K562 (cell line): ENCODE results near the gene HOXB6. TPM values are rescaled to one million over a fixed set of nuclear protein-coding genes. Genes with fewer than 3 reads are reported as not detected.

Experiments
- ARNT ChIP-seq, 2 experiments: fragments of 450-650 bp; IDR thresholded peaks; 2 replicates each; pipeline ENCODE4 v1.6.1; 2016; ENCODE audit warnings: mild to moderate bottlenecking in 1 of 2
- ATF7 ChIP-seq: fragments of 450-650 bp; IDR thresholded peaks from 2 replicates; pipeline ENCODE4 v1.7.1; 2014; ENCODE audit warnings: mild to moderate bottlenecking, moderate library complexity
- FUS ChIP-seq: fragments of 200-400 bp; formaldehyde crosslinking; optimal IDR thresholded peaks from 2 replicates; pipeline ENCODE3; 2017; ENCODE audit warnings: low read depth, low read length
- HEY1 ChIP-seq: fragments of 250-450 bp; sonication (Bioruptor Pico); IDR thresholded peaks from 2 replicates; pipeline ENCODE4 v1.5.0; 2020; ENCODE audit warnings: mild to moderate bottlenecking, moderate library complexity, borderline replicate concordance
- KAT8 ChIP-seq: fragments of 450-650 bp; IDR thresholded peaks from 2 replicates; pipeline ENCODE4 v1.6.1; 2016; ENCODE audit warnings: low read depth, mild to moderate bottlenecking
- KLF13 ChIP-seq: fragments of 450-650 bp; IDR thresholded peaks from 2 replicates; pipeline ENCODE4 v1.6.1; 2016; ENCODE audit warnings: missing genetic modification characterization, low read depth, mild to moderate bottlenecking, missing compliant biosample characterization, moderate library complexity, borderline replicate concordance
- MAZ ChIP-seq, 2 experiments: fragments of 450-650 bp in 1 of 2; sonication (generic) in 1 of 2; formaldehyde crosslinking; IDR thresholded peaks in 1 of 2; conservative IDR thresholded peaks in 1 of 2; 2 replicates each; pipeline versions ENCODE4 v1.4.0 to v1.5.0; 2020; ENCODE audit warnings: mild to moderate bottlenecking in 1 of 2, missing genetic modification reagents in 1 of 2
- POLR2A ChIP-seq: fragments of 450-650 bp; conservative IDR thresholded peaks from 2 replicates; pipeline ENCODE4 v1.6.1; 2016
- RBM34 ChIP-seq: fragments of 200-400 bp; formaldehyde crosslinking; IDR thresholded peaks from 2 replicates; pipeline ENCODE4 v1.6.1; 2018; ENCODE audit warnings: low read length, borderline replicate concordance; ENCODE audit not compliant: insufficient read depth
- SFPQ ChIP-seq: fragments of 200-400 bp; formaldehyde crosslinking; IDR thresholded peaks from 2 replicates; pipeline ENCODE4 v1.6.1; 2017; ENCODE audit warnings: mild to moderate bottlenecking, low read depth, low read length, moderate library complexity
- SMARCB1 ChIP-seq: IDR thresholded peaks from 2 replicates; pipeline ENCODE4 v1.6.1; 2011; ENCODE audit warnings: improper control_type of control experiment, low read depth; ENCODE audit not compliant: insufficient read length
- SREBF2 ChIP-seq: sonication (generic); formaldehyde crosslinking; IDR thresholded peaks from 2 replicates; pipeline ENCODE4 v1.4.0; 2020; ENCODE audit warnings: mild to moderate bottlenecking, missing genetic modification reagents
- TBP ChIP-seq: optimal IDR thresholded peaks from 2 replicates; pipeline ENCODE3; 2011; ENCODE audit warnings: low read depth, low read length, improper control_type of control experiment
- TCFL5 ChIP-seq: fragments of 250-450 bp; sonication (Bioruptor Pico); conservative IDR thresholded peaks from 2 replicates; pipeline ENCODE4 v1.6.1; 2021; ENCODE audit warnings: mild to moderate bottlenecking, moderate library complexity, matching md5 sums
- TGIF2 ChIP-seq: sonication (generic); formaldehyde crosslinking; IDR thresholded peaks from 2 replicates; pipeline ENCODE4 v1.8.1; 2022; ENCODE audit warnings: mild to moderate bottlenecking, missing genetic modification reagents, moderate library complexity
- U2AF1 ChIP-seq: fragments of 200-400 bp; formaldehyde crosslinking; optimal IDR thresholded peaks from 2 replicates; pipeline ENCODE3; 2017; ENCODE audit warnings: mild to moderate bottlenecking, low read depth, low read length, moderate library complexity
- ZBTB2 ChIP-seq: fragments of 450-650 bp; IDR thresholded peaks from 2 replicates; pipeline ENCODE4 v1.6.1; 2016; ENCODE audit warnings: antibody characterized with exemption
- ZC3H8 ChIP-seq: fragments of 450-650 bp; IDR thresholded peaks from 2 replicates; pipeline ENCODE4 v1.6.1; 2017
- ZNF146 ChIP-seq: IDR thresholded peaks from one replicate; pipeline ENCODE4 v1.6.1; 2018; ENCODE audit warnings: missing compliant biosample characterization; ENCODE audit not compliant: unreplicated experiment
- ZNF444 ChIP-seq: fragments of 250-450 bp; sonication (Bioruptor Pico); IDR thresholded peaks from 2 replicates; pipeline ENCODE4 v1.4.0; 2020; ENCODE audit warnings: mild to moderate bottlenecking, moderate library complexity
- ZNF584 ChIP-seq: fragments of 200-800 bp; sonication (Bioruptor generic); IDR thresholded peaks from 2 replicates; pipeline ENCODE4 v1.6.1; 2016; ENCODE audit warnings: low read depth, mild to moderate bottlenecking, missing genetic modification characterization, missing compliant biosample characterization
- polyA plus RNA-seq, 8 experiments: library from polyadenylated mRNA; depleted of rRNA in 4 of 8; stranded (reverse) in 5 of 8; unstranded in 3 of 8; fragments of >200 nt; fragmentation: Nextera tagmentation in 2 of 8; fragmentation: Illumina TruSeq in 1 of 8; extraction: Ambion mirVana in 2 of 8; extraction: Trizol in 1 of 8; gene quantifications; 2 replicates each; pipeline versions ENCODE4 v1.2.1 to v1.2.3, GENCODE V29; 2011 to 2014; ENCODE audit warnings: inconsistent platforms in 1 of 8, missing spikeins in 1 of 8
- total RNA-seq, 7 experiments: library from RNA; depleted of rRNA in 6 of 7; stranded (reverse); fragments of >200 nt in 6 of 7; fragmentation: Illumina TruSeq in 2 of 7; extraction: Trizol in 2 of 7; gene quantifications; 2 replicates each; pipeline versions ENCODE4 v1.2.1 to v1.2.3, GENCODE V29; 2011 to 2021; ENCODE audit warnings: low replicate concordance in 1 of 7
- TF ChIP-seq, protein P1 (sequence below): fragments of 250-450 bp; sonication (Bioruptor Pico); IDR thresholded peaks from 2 replicates; pipeline ENCODE4 v1.6.1; 2021; ENCODE audit warnings: mild to moderate bottlenecking
- TF ChIP-seq, protein P2 (sequence below): fragments of 250-450 bp; sonication (Bioruptor Pico); IDR thresholded peaks from 2 replicates; pipeline ENCODE4 v1.8.0; 2021; ENCODE audit warnings: moderate library complexity, mild to moderate bottlenecking, inconsistent platforms

HOXB6 gene
- total and polyA plus RNA-seq, 9 of the 15 experiments (the other 6 are each of a cell fraction or from before 2014, with no cell fraction given), result 1.2 to 14.8 (median 4.9) TPM

GRCh38 chr17:48555258-48556228, 49.2 kb downstream of the HOXB6 start (continued):
- TF ChIP-seq ATF7 (peak; percentile 92), ARNT (IDR thresholded peaks at IDR 0.05) (peak; percentile 65 to 76; a peak in 2 of 4 replicates), HEY1 (CRISPR knock-in tag) (no peak), ZNF146 (no peak), ZNF444 (peak; percentile 85), RBM34 (no peak), FUS (no peak), ZNF584 (CRISPR knock-in tag) (no peak), POLR2A (0 out of 2 replicates have a peak, but pooled peaks have one; percentile 41), SMARCB1 (no peak), TBP (no peak), SREBF2 (no peak), ZBTB2 (0 out of 2 replicates have a peak, but pooled peaks have one; percentile 23), TCFL5 (no peak), ZC3H8 (no peak), TGIF2 (no peak), KAT8 (no peak), U2AF1 (no peak), KLF13 (tag) (no peak), MAZ (CRISPR knock-in tag; conservative IDR thresholded peaks at IDR 0.05 in 1 of 2, IDR thresholded peaks at IDR 0.05 in 1 of 2) (peak; percentile 78 to 95; a peak in 3 of 4 replicates), SFPQ (no peak)
- TF ChIP-seq, protein P1, sequence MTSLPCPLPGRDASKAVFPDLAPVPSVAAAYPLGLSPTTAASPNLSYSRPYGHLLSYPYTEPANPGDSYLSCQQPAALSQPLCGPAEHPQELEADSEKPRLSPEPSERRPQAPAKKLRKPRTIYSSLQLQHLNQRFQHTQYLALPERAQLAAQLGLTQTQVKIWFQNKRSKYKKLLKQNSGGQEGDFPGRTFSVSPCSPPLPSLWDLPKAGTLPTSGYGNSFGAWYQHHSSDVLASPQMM (CRISPR knock-in tag), result no peak
- TF ChIP-seq, protein P2, sequence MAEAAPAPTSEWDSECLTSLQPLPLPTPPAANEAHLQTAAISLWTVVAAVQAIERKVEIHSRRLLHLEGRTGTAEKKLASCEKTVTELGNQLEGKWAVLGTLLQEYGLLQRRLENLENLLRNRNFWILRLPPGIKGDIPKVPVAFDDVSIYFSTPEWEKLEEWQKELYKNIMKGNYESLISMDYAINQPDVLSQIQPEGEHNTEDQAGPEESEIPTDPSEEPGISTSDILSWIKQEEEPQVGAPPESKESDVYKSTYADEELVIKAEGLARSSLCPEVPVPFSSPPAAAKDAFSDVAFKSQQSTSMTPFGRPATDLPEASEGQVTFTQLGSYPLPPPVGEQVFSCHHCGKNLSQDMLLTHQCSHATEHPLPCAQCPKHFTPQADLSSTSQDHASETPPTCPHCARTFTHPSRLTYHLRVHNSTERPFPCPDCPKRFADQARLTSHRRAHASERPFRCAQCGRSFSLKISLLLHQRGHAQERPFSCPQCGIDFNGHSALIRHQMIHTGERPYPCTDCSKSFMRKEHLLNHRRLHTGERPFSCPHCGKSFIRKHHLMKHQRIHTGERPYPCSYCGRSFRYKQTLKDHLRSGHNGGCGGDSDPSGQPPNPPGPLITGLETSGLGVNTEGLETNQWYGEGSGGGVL, result no peak
